ENCODE data around the gene RGS11.

DNA sequence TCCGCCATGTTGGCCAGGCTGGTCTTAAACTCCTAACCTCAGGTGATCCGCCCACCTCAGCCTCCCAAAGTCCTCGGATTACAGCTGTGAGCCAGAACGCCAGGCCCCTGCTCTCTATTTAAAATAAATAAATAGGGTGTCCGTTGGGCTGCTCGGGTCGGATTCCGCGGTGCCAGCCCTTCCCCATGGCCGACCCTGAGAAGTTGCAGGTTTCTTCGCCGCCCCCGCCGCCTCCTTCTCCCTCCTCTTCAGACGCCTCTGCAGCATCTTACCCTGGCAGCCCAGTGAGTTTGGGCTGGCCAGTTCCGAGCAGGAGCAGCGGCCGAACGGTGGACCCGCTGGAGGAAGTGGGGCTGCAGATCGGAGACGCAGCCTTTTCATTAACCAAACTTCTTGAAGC is 44.8 kb downstream of the RGS11 start:
- TF ChIP-seq, protein P1, sequence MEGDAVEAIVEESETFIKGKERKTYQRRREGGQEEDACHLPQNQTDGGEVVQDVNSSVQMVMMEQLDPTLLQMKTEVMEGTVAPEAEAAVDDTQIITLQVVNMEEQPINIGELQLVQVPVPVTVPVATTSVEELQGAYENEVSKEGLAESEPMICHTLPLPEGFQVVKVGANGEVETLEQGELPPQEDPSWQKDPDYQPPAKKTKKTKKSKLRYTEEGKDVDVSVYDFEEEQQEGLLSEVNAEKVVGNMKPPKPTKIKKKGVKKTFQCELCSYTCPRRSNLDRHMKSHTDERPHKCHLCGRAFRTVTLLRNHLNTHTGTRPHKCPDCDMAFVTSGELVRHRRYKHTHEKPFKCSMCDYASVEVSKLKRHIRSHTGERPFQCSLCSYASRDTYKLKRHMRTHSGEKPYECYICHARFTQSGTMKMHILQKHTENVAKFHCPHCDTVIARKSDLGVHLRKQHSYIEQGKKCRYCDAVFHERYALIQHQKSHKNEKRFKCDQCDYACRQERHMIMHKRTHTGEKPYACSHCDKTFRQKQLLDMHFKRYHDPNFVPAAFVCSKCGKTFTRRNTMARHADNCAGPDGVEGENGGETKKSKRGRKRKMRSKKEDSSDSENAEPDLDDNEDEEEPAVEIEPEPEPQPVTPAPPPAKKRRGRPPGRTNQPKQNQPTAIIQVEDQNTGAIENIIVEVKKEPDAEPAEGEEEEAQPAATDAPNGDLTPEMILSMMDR (optimal IDR thresholded peaks at IDR 0.05 in 1 of 3, IDR thresholded peaks at IDR 0.05 in 1 of 3, conservative IDR thresholded peaks at IDR 0.05 in 1 of 3; ENCODE audit: extremely low read depth in 1 of 3, insufficient read depth in 2 of 3, low read length in 3 of 3) = no peak
- no peak for TF ChIP-seq EZH2 (IDR thresholded peaks at IDR 0.05; ENCODE audit: low read length)
